GM21447 (cell line): ENCODE data around the gene LRRC8A.
A peak's percentile ranks its signal among the peaks of the same experiment; 100 is the strongest.
"Not testable (repeated sequence)": the region's sequence is repeated elsewhere in the genome, so short reads cannot be mapped to it uniquely, and the experiment has no call there.

Experiments used
- ATAC-seq: cut with Tn5 transposase; IDR thresholded peaks from one replicate; pipeline ENCODE4 v1.9.1; 2021; ENCODE audit not compliant: unreplicated experiment

LRRC8A gene

DNA sequence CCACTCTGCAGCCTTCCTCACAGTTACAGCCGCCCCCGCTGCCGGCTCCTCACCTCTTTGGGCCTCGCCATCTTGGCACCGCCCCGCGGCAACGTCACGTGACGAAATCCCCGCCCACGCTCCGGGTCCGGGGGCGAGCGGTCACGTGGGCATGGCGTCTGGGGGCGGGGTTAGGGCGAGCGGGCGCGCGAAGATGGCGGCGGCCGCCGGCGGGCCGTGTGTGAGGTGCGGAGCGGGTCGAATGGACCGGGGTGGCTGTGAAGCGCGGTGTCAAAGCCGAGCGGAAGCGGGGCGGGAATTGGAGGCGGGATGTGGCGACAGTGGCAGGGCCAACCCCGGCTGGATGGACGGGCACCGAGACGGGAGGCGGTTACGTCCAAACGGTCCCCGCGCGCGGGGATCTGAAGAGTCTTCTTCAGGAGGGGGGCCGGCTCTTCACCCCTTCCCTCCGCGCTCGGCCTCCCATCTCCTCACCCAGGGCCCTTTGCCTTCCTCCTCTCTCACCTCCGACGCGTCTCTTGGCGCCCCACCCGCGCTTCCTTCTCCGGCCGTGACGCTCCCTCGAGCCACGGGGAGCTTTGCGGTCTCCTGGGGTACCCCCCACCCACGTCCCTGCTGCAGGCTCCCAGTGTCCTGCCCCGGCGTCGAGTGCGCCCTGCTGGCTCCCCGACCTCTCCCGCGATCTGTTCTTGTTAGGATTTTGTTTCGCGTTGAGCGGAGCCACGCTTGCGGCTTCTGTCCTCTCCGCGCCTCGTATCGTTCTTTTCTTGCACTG lies 65.8 kb downstream of the LRRC8A start, which contains the start of the genes DOLK and NUP188:
DOLK (minus strand) TSS at position 77 of the 775 bp plus-strand sequence. CDS start 300 bp downstream, outside the sequence.
NUP188 (plus strand) TSS at position 173 of the 775 bp plus-strand sequence; CDS start at position 194, 21 bp downstream.
- ATAC-seq, result peak; percentile 65

DNA sequence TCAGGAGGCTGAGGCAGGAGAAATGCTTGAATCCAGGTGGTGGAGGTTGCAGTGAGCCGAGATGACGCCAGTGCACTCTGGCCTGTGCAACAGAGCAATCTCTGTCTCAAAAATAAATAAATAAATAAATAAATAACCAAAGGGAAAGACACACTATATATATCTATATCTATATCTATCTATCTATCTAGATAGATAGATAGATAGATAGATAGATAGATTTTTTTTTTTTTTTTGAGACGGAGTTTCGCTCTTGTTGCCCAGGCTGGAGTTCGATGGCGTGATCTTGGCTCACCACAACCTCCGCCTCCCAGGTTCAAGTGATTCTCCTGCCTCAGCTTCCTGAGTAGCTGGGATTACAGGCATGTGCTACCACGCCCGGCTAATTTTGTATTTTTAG lies 79.5 kb downstream of the LRRC8A start:
- not testable (repeated sequence) for ATAC-seq
